ENCODE data around the gene MAGI2.

GRCh38 chr7:78642751-78643150, 810.7 kb downstream of the MAGI2 start:
- TF ChIP-seq CTCF (IDR thresholded peaks at IDR 0.05) (no peak), EP300 (IDR thresholded peaks at IDR 0.05) (no peak)

Data from suprapubic skin (tissue), 3 donors.